Stimulated activated naive CD8-positive, alpha-beta T cell treated with anti-CD3 and anti-CD28 coated beads, Interleukin-15, Interleukin-2, amounts not matched to agents 100 ng/mL and 50 ng/mL, for 24 hours (primary cell): Measurements from ENCODE around the gene AGAP3.

ENCODE experiments used
- H3K27ac Mint-ChIP-seq: one replicate; pipeline ENCODE4 v1.8.0; 2021; ENCODE audit warnings: mild to moderate bottlenecking, mixed read lengths
- H3K27me3 Mint-ChIP-seq: one replicate; pipeline ENCODE4 v1.8.0; 2021; ENCODE audit warnings: mixed read lengths
- H3K36me3 Mint-ChIP-seq: one replicate; pipeline ENCODE4 v1.8.0; 2021; ENCODE audit warnings: low read depth, mixed read lengths
- H3K4me1 Mint-ChIP-seq: one replicate; pipeline ENCODE4 v1.8.0; 2021; ENCODE audit warnings: low read depth, mixed read lengths
- H3K4me3 Mint-ChIP-seq: one replicate; pipeline ENCODE4 v1.8.0; 2021; ENCODE audit warnings: mild to moderate bottlenecking, mixed read lengths
- H3K9me3 Mint-ChIP-seq: one replicate; pipeline ENCODE4 v1.8.0; 2021; ENCODE audit warnings: mixed read lengths

The AGAP3 gene

GRCh38 chr7:151186640-151187408, 100.5 kb downstream of the AGAP3 start, which contains the start of gene ASB10:
ASB10 (minus strand) TSS chr7:151187250; CDS start chr7:151187130, 120 bp downstream.
- no peaks in the 10 kb centered on the region for H3K4me1 Mint-ChIP-seq
- no peaks in the 10 kb centered on the region for H3K36me3 Mint-ChIP-seq
- no peaks in the 10 kb centered on the region for H3K9me3 Mint-ChIP-seq
- no peak within 1 kb of the TSS for H3K4me3 Mint-ChIP-seq
- no peak within 1 kb of the TSS for H3K27ac Mint-ChIP-seq
- H3K27me3 Mint-ChIP-seq = peaks cover 3% of the 10 kb centered on the region

- Mint-ChIP-seq H3K9me3 (no peaks in the 10 kb centered on the region), H3K36me3 (no peaks in the 10 kb centered on the region), H3K27ac (no peak overlapping the region), H3K4me3 (no peak overlapping the region), H3K27me3 (no peaks in the 10 kb centered on the region), H3K4me1 (no peaks in the 10 kb centered on the region)
Measured at GRCh38 chr7:151187409-151188251, 101.4 kb downstream of the AGAP3 start.

- H3K27me3 Mint-ChIP-seq = no peaks in the 10 kb centered on the region
- H3K36me3 Mint-ChIP-seq = no peaks in the 10 kb centered on the region
- H3K27ac Mint-ChIP-seq = no peak overlapping the region
- H3K4me3 Mint-ChIP-seq = no peak overlapping the region
- no peaks in the 10 kb centered on the region for H3K9me3 Mint-ChIP-seq
- no peaks in the 10 kb centered on the region for H3K4me1 Mint-ChIP-seq
Measured at GRCh38 chr7:151188252-151188542, 101.9 kb downstream of the AGAP3 start.

GRCh38 chr7:151189038-151189437, 102.8 kb downstream of the AGAP3 start:
- Mint-ChIP-seq H3K27ac (no peak overlapping the region), H3K4me1 (no peaks in the 10 kb centered on the region), H3K27me3 (no peaks in the 10 kb centered on the region), H3K4me3 (no peak overlapping the region), H3K36me3 (no peaks in the 10 kb centered on the region), H3K9me3 (no peaks in the 10 kb centered on the region)

GRCh38 chr7:151191544-151191943, 105.3 kb downstream of the AGAP3 start:
- Mint-ChIP-seq H3K9me3 (no peaks in the 10 kb centered on the region), H3K27ac (no peak overlapping the region), H3K4me1 (no peaks in the 10 kb centered on the region), H3K4me3 (no peak overlapping the region), H3K27me3 (peaks cover 7% of the 10 kb centered on the region), H3K36me3 (no peaks in the 10 kb centered on the region)

- no peaks in the 10 kb centered on the region for H3K4me1 Mint-ChIP-seq
- H3K27ac Mint-ChIP-seq = no peak overlapping the region
- H3K9me3 Mint-ChIP-seq = no peaks in the 10 kb centered on the region
- H3K27me3 Mint-ChIP-seq = peaks cover 7% of the 10 kb centered on the region
- no peaks in the 10 kb centered on the region for H3K36me3 Mint-ChIP-seq
- H3K4me3 Mint-ChIP-seq = no peak overlapping the region
Measured at GRCh38 chr7:151192002-151192539, 105.8 kb downstream of the AGAP3 start.

- no peak overlapping the region for H3K27ac Mint-ChIP-seq
Measured at GRCh38 chr7:151193203-151193978, 107.1 kb downstream of the AGAP3 start.

More at GRCh38 chr7:151193203-151193978, 107.1 kb downstream of the AGAP3 start:
- Mint-ChIP-seq H3K4me1 (no peaks in the 10 kb centered on the region), H3K27me3 (peaks cover 7% of the 10 kb centered on the region), H3K36me3 (no peaks in the 10 kb centered on the region), H3K9me3 (no peaks in the 10 kb centered on the region), H3K4me3 (no peak overlapping the region)
